GM23248 (cell line): ENCODE measurements around the gene RFX4. TPM values are rescaled to one million over a fixed set of nuclear protein-coding genes. Genes with fewer than 3 reads are reported as not detected.

Source experiments
- DNase-seq: peaks from one replicate; pipeline ENCODE4 v3.0.0-alpha.2; 2015
- H2AFZ ChIP-seq: fragments of 200-600 bp; sonication (generic); 2 replicates; pipeline ENCODE4 v1.6.1; 2016; ENCODE audit warnings: antibody characterized with exemption
- H3F3A ChIP-seq: fragments of 200-600 bp; sonication (generic); 2 replicates; pipeline ENCODE4 v1.6.1; 2016; ENCODE audit warnings: mild to moderate bottlenecking, antibody characterized with exemption, mixed run types; ENCODE audit not compliant: insufficient read depth
- H3K27ac ChIP-seq: fragments of 200-600 bp; sonication (generic); 2 replicates; pipeline ENCODE4 v1.5.1; 2016; ENCODE audit warnings: mild to moderate bottlenecking
- H3K27me3 ChIP-seq: fragments of 200-600 bp; sonication (generic); replicated peaks from 2 replicates; pipeline ENCODE4 v1.6.1; 2016; ENCODE audit warnings: mild to moderate bottlenecking; ENCODE audit not compliant: insufficient read depth
- H3K36me3 ChIP-seq: fragments of 200-600 bp; sonication (generic); 2 replicates; pipeline ENCODE4 v1.6.1; 2016; ENCODE audit warnings: low read depth, mild to moderate bottlenecking
- H3K4me1 ChIP-seq: fragments of 200-600 bp; sonication (generic); 2 replicates; pipeline ENCODE4 v1.6.1; 2016; ENCODE audit warnings: mild to moderate bottlenecking; ENCODE audit not compliant: insufficient read depth
- H3K4me2 ChIP-seq: fragments of 200-600 bp; sonication (generic); one replicate; pipeline ENCODE4 v1.6.1; 2016; ENCODE audit warnings: mild to moderate bottlenecking; ENCODE audit not compliant: unreplicated experiment
- H3K4me3 ChIP-seq: fragments of 200-600 bp; sonication (generic); 2 replicates; pipeline ENCODE4 v1.5.1; 2016; ENCODE audit warnings: mild to moderate bottlenecking
- H3K79me2 ChIP-seq: fragments of 200-600 bp; sonication (generic); 2 replicates; pipeline ENCODE4 v1.6.1; 2016; ENCODE audit warnings: mild to moderate bottlenecking; ENCODE audit not compliant: insufficient read depth
- H3K9ac ChIP-seq: fragments of 200-600 bp; sonication (generic); 2 replicates; pipeline ENCODE4 v1.6.1; 2016; ENCODE audit warnings: mild to moderate bottlenecking
- H3K9me2 ChIP-seq: fragments of 200-600 bp; sonication (generic); 2 replicates; pipeline ENCODE4 v1.6.1; 2016; ENCODE audit warnings: mixed run types, mild to moderate bottlenecking, moderate library complexity; ENCODE audit not compliant: insufficient read depth
- H3K9me3 ChIP-seq: fragments of 200-600 bp; sonication (generic); one replicate; pipeline ENCODE4 v1.6.1; 2017; ENCODE audit warnings: low read depth
- H4K20me1 ChIP-seq: fragments of 200-600 bp; sonication (generic); 2 replicates; pipeline ENCODE4 v1.6.0; 2016; ENCODE audit not compliant: insufficient read depth
- EZH2 ChIP-seq: fragments of 200-600 bp; sonication (generic); IDR thresholded peaks from 2 replicates; pipeline ENCODE4 v1.6.1; 2018; ENCODE audit warnings: antibody characterized with exemption, mild to moderate bottlenecking; ENCODE audit not compliant: insufficient read depth, poor library complexity, severe bottlenecking
- EZH2phosphoT487 ChIP-seq: fragments of 200-600 bp; sonication (generic); IDR thresholded peaks from 2 replicates; pipeline ENCODE4 v1.6.1; 2018; ENCODE audit warnings: antibody characterized with exemption, moderate library complexity, mild to moderate bottlenecking, low read depth; ENCODE audit not compliant: insufficient read depth
- WGBS, 2 experiments: methylation state at CpG; one replicate each; pipeline ENCODE4 v1.1.6; 2015 to 2017; ENCODE audit warnings: low lambda C conversion rate in 2 of 2, low coverage in 1 of 2; ENCODE audit errors: missing lambda C conversion rate in 2 of 2; 5-methylcytosine and 5-hydroxymethylcytosine counted together
- in situ Hi-C: fragments of 300-500 bp; cut with MboI; formaldehyde crosslinking; loops from 2 replicates; pipeline ENCODE4 v1.15.0; 2020
- polyA plus RNA-seq: library from polyadenylated mRNA; unstranded; fragments of >200 nt; fragmentation: Nextera tagmentation; extraction: Ambion mirVana; gene quantifications from 2 replicates; pipeline ENCODE4 v1.2.1, GENCODE V29; 2016
- total RNA-seq: library from RNA; depleted of rRNA; stranded (reverse); fragments of >200 nt; shearing (Covaris generic); gene quantifications from 2 replicates; pipeline ENCODE4 v1.2.3, GENCODE V29; 2014

The RFX4 gene
- total and polyA plus RNA-seq, 2 experiments from 2014 or later = not detected

DNA sequence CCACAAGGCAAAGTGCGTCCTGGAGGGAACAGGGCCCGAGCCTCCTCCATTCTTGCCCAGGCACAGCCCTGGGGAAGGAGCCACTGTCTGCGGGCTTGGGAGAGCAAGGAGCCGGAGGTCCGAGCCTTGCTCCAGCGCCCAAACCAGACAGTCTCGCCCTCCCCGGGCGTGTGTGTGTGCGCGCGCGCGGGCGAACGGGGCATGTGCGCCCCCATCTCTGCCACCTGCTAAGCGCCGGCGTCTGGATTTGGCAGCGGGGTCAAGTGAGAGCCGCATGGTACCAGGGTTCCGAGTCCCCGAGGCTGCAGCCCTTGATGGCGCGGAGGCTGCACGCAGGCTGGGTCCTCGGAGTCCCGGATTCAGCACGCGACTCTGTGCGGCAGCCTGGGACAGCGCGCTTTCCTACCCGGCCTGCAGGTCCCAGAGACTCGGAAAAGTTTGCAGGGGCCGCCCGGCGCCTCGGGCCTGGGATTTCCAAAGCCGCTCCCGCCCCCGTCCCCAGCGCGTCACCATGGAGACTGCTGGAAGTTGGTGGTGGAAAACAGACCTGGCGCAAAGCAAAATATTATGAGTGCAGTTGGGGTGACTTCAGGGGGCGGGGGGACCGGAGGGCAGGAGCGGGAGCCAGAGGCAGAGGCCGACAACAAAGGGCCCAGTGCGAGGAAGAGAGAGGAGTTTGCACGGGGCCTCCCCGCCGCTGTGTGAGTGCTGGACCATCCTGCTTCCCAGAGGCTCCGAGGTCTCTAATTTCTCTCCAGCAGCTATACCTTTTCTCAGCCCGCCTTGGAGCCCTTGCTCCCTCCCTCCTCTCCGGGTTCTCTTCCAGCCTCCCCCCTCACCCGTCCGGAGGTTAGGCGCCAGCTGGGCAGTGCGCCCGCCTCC lies 4.2 kb downstream of the RFX4 start:
- H3K79me2 ChIP-seq = no peaks in the 10 kb centered on the region
- H3K9ac ChIP-seq = no peak overlapping the region
- 11 to 13% methylated on average over 42 to 62 of the region's 62 CpGs for WGBS, 2 experiments
- H3K4me1 ChIP-seq = 0 out of 2 replicates have a peak, but pooled peaks cover 6% of the 10 kb centered on the region
- DNase-seq = no peak
- no peaks in the 10 kb centered on the region for H3F3A ChIP-seq
- H3K4me2 ChIP-seq = no peak overlapping the region
- in situ Hi-C loops = no loop called here
- no peaks in the 10 kb centered on the region for H3K9me3 ChIP-seq
- no peak overlapping the region for H2AFZ ChIP-seq
- no peaks in the 10 kb centered on the region for H3K9me2 ChIP-seq
- peaks cover 89% of the 10 kb centered on the region for H3K27me3 ChIP-seq
- no peak overlapping the region for H3K27ac ChIP-seq
- TF ChIP-seq EZH2 (peak; percentile 47), EZH2phosphoT487 (no peak)
- no peaks in the 10 kb centered on the region for H4K20me1 ChIP-seq
- H3K4me3 ChIP-seq = no peak overlapping the region
- no peaks in the 10 kb centered on the region for H3K36me3 ChIP-seq

DNA sequence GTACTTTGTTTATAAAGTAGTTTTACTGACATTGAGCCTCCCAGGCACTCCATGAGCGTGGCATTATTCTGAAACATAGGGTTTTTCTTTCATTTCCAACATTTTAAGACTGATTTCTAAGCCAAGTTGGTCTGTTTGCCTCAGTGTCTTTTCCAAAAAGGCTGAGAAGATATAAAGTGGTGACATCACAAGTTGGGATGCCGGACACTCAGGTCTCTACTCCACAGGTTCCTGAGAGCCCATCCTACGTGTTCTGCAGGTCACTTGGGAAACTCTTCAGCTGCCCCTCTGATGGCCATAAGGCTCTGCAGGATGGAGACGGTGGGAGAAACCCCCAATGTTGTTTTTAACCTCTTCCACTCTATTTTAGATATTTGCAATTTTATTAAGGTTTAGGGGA lies 6.0 kb downstream of the RFX4 start:
- H3F3A ChIP-seq = no peaks in the 10 kb centered on the region

DNA sequence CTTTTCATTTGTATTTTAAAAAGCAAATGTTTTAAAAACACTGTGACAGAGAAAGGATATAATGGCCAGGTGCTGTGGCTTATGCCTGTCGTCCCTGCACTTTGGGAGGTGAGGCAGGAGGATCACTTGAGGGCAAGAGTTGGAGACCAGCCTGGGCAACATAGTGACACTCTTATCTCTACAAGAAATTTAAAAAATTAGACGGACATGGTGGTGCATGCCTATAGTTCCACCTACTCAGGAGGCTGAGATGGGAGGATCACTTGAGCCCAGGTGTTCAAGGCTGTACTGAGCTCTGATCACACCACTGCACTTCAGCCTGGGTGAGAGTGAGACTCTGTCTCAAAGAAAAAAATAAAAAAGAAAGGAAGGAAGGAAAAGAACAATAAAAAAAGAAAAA lies 7.8 kb downstream of the RFX4 start:
- in situ Hi-C loops = no loop called here
- no peak for TF ChIP-seq EZH2phosphoT487
- no peak for TF ChIP-seq EZH2

More for the DNA sequence above, 6.0 kb downstream of the RFX4 start:
- no peak for DNase-seq
- no peaks in the 10 kb centered on the region for H4K20me1 ChIP-seq
- H3K27me3 ChIP-seq = peaks cover 84% of the 10 kb centered on the region
- in situ Hi-C loops = no loop called here
- no peak overlapping the region for H2AFZ ChIP-seq
- H3K27ac ChIP-seq = no peak overlapping the region
- no peak overlapping the region for H3K4me3 ChIP-seq
- H3K79me2 ChIP-seq = no peaks in the 10 kb centered on the region
- TF ChIP-seq EZH2phosphoT487 (no peak), EZH2 (no peak)
- 0 out of 2 replicates have a peak, but pooled peaks cover 2% of the 10 kb centered on the region for H3K4me1 ChIP-seq
- H3K4me2 ChIP-seq = no peak overlapping the region
- H3K36me3 ChIP-seq = no peaks in the 10 kb centered on the region
- WGBS, 2 experiments = 23 to 24% methylated on average over 4 of the region's 4 CpGs
- no peaks in the 10 kb centered on the region for H3K9me3 ChIP-seq
- H3K9ac ChIP-seq = no peak overlapping the region
- no peaks in the 10 kb centered on the region for H3K9me2 ChIP-seq

DNA sequence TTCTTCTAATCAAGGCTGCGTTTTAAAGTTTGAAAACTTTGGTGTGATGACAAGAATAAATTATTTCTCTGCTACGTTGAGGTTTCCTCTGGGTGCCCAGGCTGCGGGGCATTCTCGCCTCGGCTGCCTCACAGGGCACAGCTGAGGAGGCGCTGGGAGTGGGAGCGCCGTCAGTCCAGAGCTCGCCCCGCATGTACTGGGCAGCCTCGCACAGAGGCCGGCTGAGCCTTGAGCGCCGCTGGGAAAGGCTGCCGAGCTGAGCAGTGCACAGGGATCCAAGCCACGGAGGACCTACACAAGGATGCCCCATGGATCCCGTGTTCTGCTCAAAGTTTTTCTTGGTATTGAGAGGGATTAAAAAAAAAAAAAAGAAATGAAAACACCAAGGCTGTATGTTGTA lies 11.6 kb downstream of the RFX4 start:
- in situ Hi-C loops = no loop called here
- peaks cover 50% of the 10 kb centered on the region for H3K27me3 ChIP-seq
- H3K9me2 ChIP-seq = no peaks in the 10 kb centered on the region
- H3K9me3 ChIP-seq = no peaks in the 10 kb centered on the region
- H4K20me1 ChIP-seq = no peaks in the 10 kb centered on the region
- H3F3A ChIP-seq = no peaks in the 10 kb centered on the region
- H3K4me3 ChIP-seq = no peak overlapping the region
- H2AFZ ChIP-seq = no peak overlapping the region
- no peak for TF ChIP-seq EZH2
- TF ChIP-seq EZH2phosphoT487 = no peak
- H3K4me2 ChIP-seq = no peak overlapping the region
- no peaks in the 10 kb centered on the region for H3K4me1 ChIP-seq
- 10 to 13% methylated on average over 17 of the region's 17 CpGs for WGBS, 2 experiments
- H3K27ac ChIP-seq = no peak overlapping the region
- H3K9ac ChIP-seq = no peak overlapping the region
- no peaks in the 10 kb centered on the region for H3K79me2 ChIP-seq
- no peak for DNase-seq
- H3K36me3 ChIP-seq = no peaks in the 10 kb centered on the region

More for the DNA sequence above, 7.8 kb downstream of the RFX4 start:
- no peak for DNase-seq
- no peaks in the 10 kb centered on the region for H4K20me1 ChIP-seq
- H2AFZ ChIP-seq = no peak overlapping the region
- no peaks in the 10 kb centered on the region for H3K9me3 ChIP-seq
- H3K4me2 ChIP-seq = no peak overlapping the region
- peaks cover 83% of the 10 kb centered on the region for H3K27me3 ChIP-seq
- no peak overlapping the region for H3K27ac ChIP-seq
- WGBS, 2 experiments = 24 to 25% methylated on average over 2 of the region's 2 CpGs
- H3K79me2 ChIP-seq = no peaks in the 10 kb centered on the region
- H3K36me3 ChIP-seq = no peaks in the 10 kb centered on the region
- H3K9ac ChIP-seq = no peak overlapping the region
- H3K4me3 ChIP-seq = no peak overlapping the region
- no peaks in the 10 kb centered on the region for H3K9me2 ChIP-seq
- no peaks in the 10 kb centered on the region for H3F3A ChIP-seq
- 0 out of 2 replicates have a peak, but pooled peaks cover 2% of the 10 kb centered on the region for H3K4me1 ChIP-seq
